HG02943 (cell line): ENCODE measurements around the gene SPRN.
A peak's percentile ranks its signal among the peaks of the same experiment; 100 is the strongest.
"Not testable (repeated sequence)": the region's sequence is repeated elsewhere in the genome, so short reads cannot be mapped to it uniquely, and the experiment has no call there.

Experiments
- ATAC-seq: cut with Tn5 transposase; IDR thresholded peaks from one replicate; pipeline ENCODE4 v1.9.1; 2021; ENCODE audit warnings: mild to moderate bottlenecking, low read depth, moderate library complexity; ENCODE audit not compliant: unreplicated experiment

SPRN gene

DNA sequence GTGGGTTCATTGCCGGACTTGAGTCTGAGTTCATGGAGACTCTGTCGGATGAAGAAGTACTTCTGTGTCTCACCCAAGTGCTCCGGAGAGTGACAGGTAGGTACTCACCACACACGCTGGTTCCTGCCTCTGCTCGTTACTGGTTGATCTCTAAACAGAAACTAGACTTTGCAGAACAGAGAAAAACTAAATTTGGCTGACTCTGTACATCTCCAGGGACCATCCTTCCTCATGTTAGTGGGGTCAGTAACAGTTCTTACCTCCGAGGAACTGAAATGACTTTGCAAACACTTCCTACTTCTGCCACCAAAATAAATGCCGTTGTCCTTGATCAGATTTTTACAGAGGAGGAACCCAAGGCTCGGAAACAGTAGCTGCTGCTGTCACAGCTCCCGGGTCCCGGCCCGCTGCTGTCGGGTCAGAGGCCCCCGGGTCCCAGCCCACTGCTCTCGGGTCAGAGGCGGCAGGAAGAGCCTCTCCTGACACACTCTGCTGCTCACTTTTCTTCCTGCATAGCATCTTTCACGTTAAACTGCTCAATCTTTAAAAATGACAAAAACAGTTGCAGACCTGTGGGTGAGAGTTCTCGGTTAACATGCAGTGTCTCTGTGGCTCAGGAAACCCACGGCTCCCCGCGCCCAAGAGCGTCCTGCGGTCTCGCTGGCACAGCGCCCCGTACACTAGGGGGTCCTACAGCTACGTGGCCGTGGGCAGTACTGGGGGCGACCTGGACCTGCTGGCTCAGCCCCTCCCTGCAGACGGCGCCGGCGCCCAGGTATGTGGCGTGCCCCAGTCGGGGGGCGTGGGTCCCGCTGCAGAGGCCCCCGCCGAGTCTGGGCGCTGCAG is 35.2 kb downstream of the SPRN start:
- ATAC-seq = peak; percentile 79

DNA sequence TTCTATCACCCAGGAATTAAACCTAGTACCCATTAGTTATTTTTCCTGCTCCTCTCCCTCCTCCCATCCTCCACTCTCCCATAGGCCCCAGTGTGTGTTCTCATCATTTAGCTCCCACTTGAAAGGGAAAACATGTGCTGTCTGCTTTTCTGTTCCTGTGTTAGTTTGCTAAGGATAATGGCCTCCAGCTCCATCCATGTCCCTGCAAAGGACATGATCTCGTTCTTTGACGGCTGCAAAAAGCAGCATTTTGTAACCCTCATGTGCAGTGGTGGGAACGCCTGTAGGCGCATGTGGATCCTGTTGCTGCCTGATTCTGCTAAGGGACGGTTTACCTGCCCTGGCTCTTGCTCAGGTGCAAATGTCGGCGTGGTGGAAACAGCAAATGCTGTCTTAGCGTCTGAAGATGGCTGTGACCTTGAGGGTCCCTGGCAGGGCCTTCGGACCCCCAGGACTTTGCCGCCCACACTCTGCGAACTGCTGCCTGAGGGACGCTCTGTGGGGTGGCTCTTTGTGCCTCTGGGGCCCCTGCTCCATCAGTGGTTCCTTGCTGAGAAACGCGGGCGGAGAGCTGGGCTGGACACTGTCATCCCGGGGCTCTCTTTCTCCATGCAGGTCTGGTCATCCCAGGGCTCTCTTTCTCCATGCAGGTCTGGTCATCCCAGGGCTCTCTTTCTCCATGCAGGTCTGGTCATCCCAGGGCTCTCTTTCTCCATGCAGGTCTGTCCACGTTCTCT is 36.0 kb downstream of the SPRN start:
- ATAC-seq = no peak

DNA sequence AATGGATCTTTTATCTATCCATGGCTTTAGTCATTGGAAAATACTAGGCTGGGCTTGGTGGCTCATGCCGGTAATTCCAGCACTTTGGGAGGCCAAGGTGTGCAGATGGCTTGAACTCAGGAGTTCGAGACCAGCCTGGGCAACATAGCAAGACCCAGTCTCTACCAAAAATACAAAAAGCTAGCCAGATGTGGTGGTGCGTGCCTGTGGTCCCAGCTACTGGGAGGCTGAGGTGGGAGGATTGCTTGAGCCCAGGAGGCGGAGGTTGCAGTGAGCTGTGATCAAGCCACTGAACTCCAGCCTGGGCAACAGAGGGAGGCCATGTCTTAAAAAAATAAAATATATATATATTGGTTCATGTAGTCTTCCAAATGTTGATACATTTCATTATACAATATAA is 37.5 kb downstream of the SPRN start:
- ATAC-seq = not testable (repeated sequence)

DNA sequence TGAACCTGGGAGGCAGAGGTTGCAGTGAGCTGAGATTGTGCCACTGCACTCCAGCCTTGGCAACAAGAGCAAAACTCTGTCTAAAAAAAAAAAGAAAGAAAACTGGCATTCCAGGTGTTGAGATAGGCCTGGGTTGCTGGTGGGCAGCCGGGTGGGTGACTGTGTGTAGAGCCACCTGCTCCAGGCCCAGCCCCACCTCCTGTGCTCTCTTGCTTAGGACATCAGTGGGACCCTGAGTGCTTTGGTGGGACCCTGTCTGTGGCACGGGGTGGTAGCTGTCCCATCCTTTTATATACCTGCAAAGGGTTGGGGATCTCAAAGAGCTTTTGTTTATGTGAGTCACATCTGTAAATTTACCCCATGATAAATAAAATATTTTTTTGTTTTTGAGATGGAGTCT is 39.2 kb downstream of the SPRN start:
- no peak for ATAC-seq

DNA sequence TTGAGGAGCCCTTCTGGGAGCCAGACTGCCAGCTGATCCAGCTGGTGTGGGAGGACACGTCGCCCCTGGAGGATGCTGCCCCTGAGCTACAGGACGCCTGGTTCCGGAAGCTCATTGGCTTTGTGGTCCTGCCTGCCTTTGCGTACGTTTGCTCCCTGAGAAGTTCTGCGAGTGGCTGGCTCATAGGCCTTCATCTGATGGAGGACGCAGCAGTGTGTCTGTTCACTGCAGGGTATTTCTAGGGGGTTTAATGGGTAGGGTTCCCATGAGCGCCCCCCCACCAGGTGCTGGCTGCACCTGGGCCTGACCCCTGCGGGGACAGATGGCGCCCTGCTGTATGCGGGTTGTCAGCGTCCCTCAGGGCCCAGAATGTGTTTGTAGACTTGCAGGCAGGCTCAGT is 40.4 kb downstream of the SPRN start:
- no peak for ATAC-seq

DNA sequence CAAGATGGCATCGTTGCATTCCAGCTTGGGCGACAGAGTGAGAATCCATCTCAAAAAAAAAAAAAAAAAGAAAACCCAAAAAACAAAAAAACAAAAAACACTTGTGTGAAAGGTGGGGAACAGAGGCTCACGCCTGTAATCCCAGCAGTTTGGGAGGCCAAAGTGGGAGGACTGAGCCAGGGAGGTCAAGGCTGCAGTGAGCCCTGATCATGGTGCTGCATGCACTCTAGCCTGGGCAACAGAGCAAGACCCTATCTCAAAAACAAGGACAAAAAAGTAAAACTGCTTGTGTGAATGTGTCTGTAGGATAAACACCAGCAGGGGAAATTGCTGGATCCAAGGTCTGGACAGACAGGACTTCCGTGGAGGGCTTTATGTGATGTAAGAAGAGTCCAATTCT is 40.9 kb downstream of the SPRN start:
- no peak for ATAC-seq

DNA sequence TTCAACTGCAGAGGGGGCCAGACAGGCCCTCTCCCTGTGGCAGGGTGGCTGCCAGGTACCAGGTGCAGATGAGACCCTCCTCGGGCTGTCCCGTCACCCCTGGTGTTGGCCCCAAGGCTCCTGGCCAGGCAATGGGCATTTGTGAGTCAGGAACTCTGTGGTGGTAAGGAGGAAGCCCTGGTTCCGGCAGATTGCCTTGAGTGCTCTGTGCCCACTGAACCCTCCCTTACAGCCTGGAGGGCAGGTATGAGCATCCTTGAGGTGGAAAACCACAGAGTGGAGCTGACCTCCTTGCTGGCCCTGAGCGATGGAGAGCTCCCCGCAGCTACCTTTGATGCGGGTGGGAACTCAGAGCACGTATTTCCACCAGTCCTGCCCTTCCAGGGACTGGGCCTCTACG is 43.4 kb downstream of the SPRN start:
- ATAC-seq = no peak

DNA sequence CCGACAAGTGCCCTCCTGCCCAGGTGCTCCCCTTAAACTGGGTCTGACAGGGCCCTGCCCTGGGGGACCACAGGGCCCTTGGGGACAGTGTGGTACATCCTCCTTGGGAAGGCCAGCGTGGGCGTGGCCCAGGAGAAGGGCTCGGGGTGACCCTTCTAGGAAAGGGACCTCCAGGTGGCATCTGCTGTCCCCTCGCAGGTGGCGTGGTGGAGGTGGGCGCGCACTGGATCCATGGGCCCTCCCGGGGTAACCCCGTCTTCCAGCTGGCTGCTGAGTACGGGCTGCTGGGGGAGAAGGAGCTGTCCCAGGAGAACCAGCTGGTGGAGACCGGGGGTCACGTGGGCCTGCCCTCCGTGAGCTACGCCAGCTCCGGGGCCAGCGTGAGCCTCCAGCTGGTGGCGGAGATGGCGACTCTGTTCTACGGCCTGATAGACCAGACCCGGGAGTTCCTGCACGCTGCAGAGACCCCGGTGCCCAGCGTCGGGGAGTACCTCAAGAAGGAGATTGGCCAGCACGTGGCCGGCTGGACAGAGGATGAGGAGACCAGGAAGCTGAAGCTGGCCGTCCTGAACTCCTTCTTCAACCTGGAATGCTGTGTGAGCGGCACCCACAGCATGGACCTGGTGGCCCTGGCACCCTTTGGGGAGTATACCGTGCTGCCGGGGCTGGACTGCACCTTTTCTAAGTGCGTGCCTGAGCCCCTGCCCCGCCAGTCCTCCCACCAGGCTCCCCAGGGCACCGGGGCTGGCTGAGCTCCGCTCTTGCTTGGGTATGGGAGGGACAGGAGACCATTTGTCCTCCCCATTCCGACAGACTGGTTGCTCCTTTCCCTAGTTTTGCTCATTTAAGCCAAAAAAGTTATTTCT is 44.4 kb downstream of the SPRN start:
- no peak for ATAC-seq

DNA sequence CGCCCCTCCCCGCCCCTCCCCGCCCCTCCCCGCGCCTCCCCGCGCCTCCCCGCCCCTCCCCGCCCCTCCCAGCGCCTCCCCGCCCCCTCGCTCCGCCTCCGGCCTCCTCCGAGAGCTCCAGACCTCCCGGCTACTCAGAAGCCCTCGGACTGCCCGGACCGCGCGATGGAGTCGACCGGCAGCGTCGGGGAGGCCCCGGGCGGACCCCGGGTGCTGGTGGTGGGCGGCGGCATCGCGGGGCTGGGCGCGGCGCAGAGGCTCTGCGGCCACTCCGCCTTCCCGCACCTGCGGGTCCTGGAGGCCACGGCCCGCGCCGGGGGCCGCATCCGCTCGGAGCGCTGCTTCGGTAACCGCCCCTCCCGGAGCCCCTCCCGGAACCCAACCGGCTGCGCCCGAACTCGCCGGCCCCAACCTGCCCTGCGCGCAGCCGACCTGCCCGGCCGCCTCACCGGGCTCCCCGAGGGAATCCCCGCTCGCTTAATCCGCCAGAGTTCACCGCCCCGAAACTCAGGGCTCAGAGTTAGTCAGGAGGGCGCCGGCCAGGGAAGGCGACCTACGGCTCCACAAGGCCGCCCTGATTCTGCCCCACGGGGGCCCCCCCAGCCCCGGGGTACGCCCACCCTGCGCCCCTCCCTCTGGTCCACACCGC is 45.1 kb downstream of the SPRN start, which contains the start of gene PAOX:
Gene PAOX (plus strand): TSS at position 111 of the 649 bp plus-strand sequence. CDS start 55 bp downstream, at position 166.
- ATAC-seq = peak; percentile 46

DNA sequence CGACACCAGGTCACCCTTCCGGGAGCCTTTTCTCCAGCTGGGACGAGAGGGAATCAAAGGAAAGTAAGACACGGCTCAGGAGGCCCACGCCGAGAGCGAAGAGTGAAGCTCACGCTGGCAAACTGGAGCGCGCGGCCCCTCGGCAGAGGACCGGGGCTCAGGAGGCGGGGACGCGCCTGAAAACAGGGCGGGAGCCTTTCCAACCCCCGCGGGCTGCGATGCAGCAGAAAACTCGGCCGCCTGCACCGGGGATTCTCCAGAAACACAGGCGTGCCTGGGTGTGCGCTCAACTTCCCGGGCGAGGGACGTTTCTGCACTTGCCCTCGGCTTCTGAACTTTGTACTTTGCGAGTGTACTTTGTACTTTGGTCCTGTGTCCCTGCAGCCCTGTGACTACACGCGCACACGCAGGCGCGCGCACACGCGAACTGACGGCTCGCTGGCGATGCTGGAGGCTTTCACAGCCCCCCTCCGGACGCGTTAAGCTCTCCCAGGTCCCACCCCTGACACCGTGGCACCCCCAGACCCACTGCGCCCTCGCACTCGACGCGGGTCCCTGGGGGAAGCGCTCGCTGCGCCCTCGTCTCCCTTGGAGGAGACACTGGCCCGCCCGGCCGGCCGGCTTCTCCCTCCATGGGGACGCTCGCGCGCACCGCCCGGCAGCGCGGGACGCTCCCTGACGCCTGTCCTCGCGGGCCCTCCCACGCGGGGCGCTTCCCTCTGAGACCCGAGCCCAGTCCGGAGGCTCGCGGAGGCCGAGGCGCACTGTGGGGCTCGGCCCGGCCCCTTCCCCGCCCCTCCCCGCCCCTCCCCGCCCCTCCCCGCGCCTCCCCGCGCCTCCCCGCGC is 46.0 kb downstream of the SPRN start:
- ATAC-seq = peak; percentile 49

DNA sequence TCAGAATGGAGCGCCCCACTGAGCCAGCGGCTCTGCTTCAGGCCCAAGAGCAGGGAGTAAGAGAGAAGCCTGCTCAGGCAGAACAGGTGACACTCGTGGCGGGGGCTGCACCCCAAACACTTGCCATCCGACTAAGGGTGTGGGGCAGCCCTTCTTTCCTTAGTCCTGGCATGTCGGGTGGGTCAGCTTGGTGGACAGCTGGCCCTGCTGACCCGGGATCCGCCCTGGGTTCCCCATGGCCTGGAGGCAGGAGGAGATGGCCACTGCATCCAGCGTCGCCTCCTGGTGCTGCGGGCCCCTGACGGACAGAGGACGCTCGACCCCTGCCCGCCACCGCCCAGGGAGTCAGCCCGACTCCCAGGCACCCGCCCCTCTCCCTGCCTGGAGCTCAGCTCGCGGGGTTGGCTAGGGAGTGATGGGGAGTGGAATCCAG is 46.6 kb downstream of the SPRN start:
- no peak for ATAC-seq

DNA sequence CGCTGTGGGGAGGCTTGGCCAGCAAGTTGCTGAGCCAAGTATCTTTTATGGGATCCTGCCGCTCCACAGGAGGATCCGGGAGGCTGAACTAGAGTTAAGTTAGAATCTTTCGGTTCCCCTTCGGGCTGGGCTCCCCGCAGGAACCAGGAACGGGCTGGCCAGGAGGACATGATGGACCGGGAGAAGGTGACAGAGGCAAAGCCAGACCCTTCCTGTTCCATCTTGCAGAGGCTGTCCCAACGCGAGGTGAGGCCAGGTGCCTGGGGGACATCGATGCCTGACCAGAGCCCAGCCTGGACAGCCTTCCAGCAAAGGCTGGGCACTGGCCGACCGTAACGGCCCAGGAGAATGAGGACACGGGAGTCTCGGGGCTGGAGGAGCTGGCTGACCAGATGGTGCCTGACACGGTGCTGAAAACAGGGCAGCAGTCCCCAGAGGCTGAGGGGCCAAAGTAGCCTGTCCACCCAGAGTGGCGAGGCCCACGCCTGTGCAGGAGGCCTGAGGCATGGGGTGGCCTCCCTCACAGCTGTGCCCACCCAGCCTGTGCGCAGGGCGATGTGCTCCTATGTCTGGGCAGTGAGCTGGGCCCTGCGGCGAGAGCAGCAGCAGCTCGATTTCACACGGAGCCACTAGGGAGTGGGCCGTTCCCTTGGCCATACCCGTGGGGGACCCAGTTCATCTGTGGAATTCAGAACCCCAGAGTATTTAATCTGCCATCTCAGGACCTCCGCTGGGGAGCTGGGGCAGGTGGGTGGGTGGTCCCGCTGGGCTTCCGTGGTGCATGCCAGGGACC is 47.2 kb downstream of the SPRN start:
- no peak for ATAC-seq

DNA sequence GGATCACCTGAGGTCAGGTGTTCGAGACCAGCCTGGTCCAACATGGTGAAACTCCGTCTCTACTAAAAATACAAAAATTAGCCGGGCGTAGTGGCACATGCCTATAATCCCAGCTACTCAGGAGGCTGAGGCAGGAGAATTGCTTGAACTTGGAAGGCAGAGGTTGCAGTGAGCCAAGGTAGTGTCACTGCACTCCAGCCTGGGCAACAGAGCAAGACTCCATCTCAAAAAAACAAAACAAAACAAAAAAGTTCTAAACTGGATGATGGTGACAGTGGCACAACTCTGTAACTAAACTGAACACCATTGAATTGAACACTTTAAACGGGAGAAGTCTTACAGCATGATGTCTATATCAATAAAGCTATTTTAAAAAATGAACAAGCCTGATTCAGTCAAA is 48.2 kb downstream of the SPRN start:
- not testable (repeated sequence) for ATAC-seq

DNA sequence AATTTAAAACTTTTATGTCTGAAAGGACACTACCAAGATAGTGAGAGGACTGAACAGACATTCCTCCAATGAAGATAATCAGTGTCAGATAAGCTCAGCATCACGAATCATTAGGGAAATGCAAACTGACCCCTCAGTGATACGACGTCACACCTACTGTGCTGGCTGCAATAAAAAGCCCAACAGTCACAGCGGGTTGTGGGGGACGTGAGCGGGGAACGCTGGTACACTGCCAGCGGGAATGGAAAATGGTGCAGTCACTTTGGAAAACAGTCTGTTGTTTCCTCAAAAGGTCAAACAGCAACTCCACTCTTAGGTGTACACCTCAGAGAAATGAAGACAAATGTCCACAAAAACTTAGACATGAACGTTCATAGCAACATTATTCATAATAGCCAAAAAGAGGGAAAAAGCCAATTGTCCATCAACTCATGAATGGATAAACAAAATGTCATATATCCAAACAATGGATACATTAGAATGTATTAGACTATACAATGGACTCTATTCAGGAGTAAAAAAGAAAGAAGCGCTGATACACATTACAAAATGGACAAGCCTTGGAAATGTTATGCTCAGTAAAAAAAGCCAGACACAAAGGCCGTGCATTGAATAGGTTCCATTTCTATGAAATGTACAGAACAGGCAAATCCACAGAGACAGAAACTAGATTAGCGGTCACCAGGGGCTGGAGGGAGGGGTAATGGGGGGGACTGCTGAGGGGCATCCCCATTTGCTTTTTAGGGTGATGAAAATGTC is 48.9 kb downstream of the SPRN start:
- no peak for ATAC-seq

DNA sequence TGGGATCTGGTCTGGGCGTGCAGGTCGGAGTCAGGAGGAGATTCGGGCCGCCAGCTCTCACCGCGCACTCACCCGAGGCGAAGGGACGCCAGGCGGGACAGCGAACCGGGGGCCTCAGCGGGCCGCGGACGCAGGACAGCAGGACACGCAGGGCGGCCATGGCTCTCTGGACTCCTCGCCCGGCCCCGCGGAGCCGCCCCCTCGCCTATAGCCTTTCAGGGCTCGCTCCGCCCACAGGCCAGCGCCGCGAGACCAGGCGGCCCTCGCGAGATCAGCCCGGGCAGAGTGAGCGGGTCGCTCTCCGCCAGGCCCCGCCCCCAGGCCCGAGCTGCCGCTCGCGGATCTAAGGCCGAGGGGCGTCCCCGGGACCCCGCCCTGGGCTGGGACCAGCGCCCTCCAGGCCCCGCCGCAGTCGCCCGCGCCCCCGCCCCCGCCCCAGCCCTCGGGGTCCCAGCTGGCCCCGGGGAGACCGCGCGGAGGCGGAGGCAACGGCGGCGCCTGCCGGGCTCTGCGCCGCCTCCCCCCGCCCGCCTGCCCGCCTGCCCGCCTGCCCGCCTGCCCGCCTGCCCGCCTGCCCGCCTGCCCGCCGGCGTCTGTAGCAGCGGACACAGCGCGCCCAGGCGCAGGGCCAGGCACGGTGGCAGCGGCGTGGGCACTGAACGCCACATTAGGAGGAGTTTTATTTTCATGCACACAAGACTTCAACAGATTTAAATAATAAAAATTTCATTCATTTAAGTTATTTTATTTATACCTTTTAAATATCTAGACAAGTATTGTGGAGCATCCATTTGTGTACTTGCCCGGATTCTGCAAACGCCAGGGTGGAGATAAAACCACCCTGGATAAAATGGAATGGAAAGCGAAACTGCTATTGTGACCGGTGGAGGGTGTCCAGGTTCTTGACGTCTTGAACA is 51.0 kb downstream of the SPRN start, which contains the start of gene ECHS1:
Gene ECHS1 (minus strand): TSS at position 181 of the 917 bp plus-strand sequence. CDS start 21 bp downstream, at position 160.
- ATAC-seq = peak; percentile 89

DNA sequence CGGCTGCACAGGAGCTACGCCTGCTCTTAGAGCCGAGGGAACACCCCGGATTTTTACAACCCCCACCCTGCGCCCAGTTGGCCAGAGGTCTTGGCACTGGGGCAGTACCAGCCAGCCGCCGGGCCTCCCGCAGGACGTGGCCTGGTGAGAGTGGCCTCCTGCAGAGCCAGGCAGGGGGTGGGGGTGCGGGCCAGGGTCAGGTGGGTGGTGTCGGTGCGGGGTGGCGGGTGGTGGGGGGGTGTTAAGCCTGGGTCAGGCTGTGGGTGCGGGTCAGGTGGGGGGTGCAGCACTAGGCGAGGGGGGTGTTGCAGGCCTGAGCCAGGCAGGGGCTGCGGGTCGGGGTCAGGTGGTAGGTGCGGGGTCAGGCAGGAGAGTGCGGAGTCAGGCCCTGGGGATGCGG is 51.9 kb downstream of the SPRN start:
- no peak for ATAC-seq
